K562 (cell line): ENCODE results near the gene CAMK2D. TPM values are rescaled to one million over a fixed set of nuclear protein-coding genes. Genes with fewer than 3 reads are reported as not detected.

Experiments used
- ATAC-seq: fragments of 200-7000 bp; cut with Tn5 transposase; 3 replicates; pipeline ENCODE4 v1.9.1; 2020; ENCODE audit warnings: moderate library complexity
- BruUV-seq: library from RNA; stranded (reverse); fragments of 400-500 nt; replicated peaks from 2 replicates; lab custom pipeline; 2021; lab: Mats Ljungman, UMichigan
- CTCF ChIA-PET: fragments of 300-600 bp; formaldehyde crosslinking; extraction: SDS; loops from one replicate; lab custom pipeline; 2021; ENCODE audit warnings: low intra/inter-chr PET ratio; lab: Yijun Ruan, JAX
- POLR2A ChIA-PET: fragments of 300-600, 350-650 bp; sonication (Branson Sonifier 250); formaldehyde crosslinking; extraction: SDS; loops from one replicate; lab custom pipeline; 2021; ENCODE audit warnings: antibody characterized with exemption, inconsistent platforms; lab: Yijun Ruan, JAX
- DNase-seq, 4 experiments: peaks; one replicate each; pipeline versions ENCODE4 v3.0.0 to v3.0.0-alpha.2; 2011 to 2018; ENCODE audit warnings: low spot score in 3 of 4, mixed read lengths in 3 of 4; ENCODE audit errors: extremely low read depth in 1 of 4
- FAIRE-seq: peaks from 2 replicates; lab custom pipeline; 2011; peaks lifted over from hg19 to GRCh38; lab: Jason Lieb, UNC
- H2AFZ ChIP-seq: 2 replicates; pipeline ENCODE4 v1.6.0; 2011; ENCODE audit warnings: low read depth, low read length, control low read depth, inconsistent platforms
- H3K27ac ChIP-seq: fragments of 200-600 bp; 3 replicates; pipeline ENCODE4 v1.8.0; 2011; ENCODE audit warnings: low read depth, mild to moderate bottlenecking, control low read depth, inconsistent platforms, low read length, moderate library complexity, mixed read lengths; ENCODE audit errors: extremely low read depth
- H3K27me3 ChIP-seq, 2 experiments: fragments of 300-600 bp in 1 of 2; 2 replicates in 1 of 2; 3 replicates in 1 of 2; pipeline versions ENCODE4 v1.6.0 to v1.8.0; 2011; ENCODE audit warnings: inconsistent platforms in 2 of 2, low read length in 2 of 2, mild to moderate bottlenecking in 1 of 2, mixed read lengths in 1 of 2, moderate library complexity in 1 of 2; ENCODE audit not compliant: control insufficient read depth in 2 of 2, insufficient read depth in 2 of 2
- H3K36me3 ChIP-seq: fragments of 300-600 bp; 3 replicates; pipeline ENCODE4 v1.8.0; 2011; ENCODE audit warnings: mild to moderate bottlenecking, low read length, inconsistent platforms; ENCODE audit not compliant: control insufficient read depth, insufficient read depth
- H3K4me1 ChIP-seq, 2 experiments: fragments of 200-600 bp in 1 of 2; replicated peaks in 1 of 2; 2 replicates in 1 of 2; 3 replicates in 1 of 2; pipeline versions ENCODE4 v1.5.1 to v1.8.0; 2011; ENCODE audit warnings: inconsistent platforms in 2 of 2, low read length in 2 of 2, mild to moderate bottlenecking in 1 of 2, mixed read lengths in 1 of 2, moderate library complexity in 1 of 2; ENCODE audit not compliant: control insufficient read depth in 2 of 2, insufficient read depth in 2 of 2
- H3K4me2 ChIP-seq: 2 replicates; pipeline ENCODE4 v1.6.1; 2011; ENCODE audit warnings: low read length, control low read depth, inconsistent platforms, mixed read lengths; ENCODE audit not compliant: insufficient read depth
- H3K4me3 ChIP-seq: fragments of 200-600 bp; sonication (generic), shearing (Covaris generic); 2 replicates; pipeline ENCODE4 v1.5.1; 2016; ENCODE audit warnings: control low read depth, inconsistent platforms
- H3K79me2 ChIP-seq: fragments of 200-600 bp; 3 replicates; pipeline ENCODE4 v1.8.0; 2011; ENCODE audit warnings: low read length, inconsistent platforms; ENCODE audit not compliant: control insufficient read depth, insufficient read depth
- H3K9ac ChIP-seq, 2 experiments: 2 replicates each; pipeline versions ENCODE4 v1.6.0 to v1.6.1; 2011; ENCODE audit warnings: low read depth in 2 of 2, low read length in 2 of 2, control low read depth in 1 of 2, inconsistent platforms in 1 of 2, mild to moderate bottlenecking in 1 of 2, mixed read lengths in 1 of 2; ENCODE audit not compliant: insufficient read depth in 1 of 2
- H3K9me1 ChIP-seq: one replicate; pipeline ENCODE4 v1.6.0; 2011; ENCODE audit warnings: inconsistent platforms, mild to moderate bottlenecking, low read length, moderate library complexity; ENCODE audit not compliant: control insufficient read depth, insufficient read depth
- H3K9me3 ChIP-seq: replicated peaks from 2 replicates; pipeline ENCODE4 v1.5.1; 2011; ENCODE audit warnings: low read depth, low read length, inconsistent platforms; ENCODE audit not compliant: control insufficient read depth, insufficient read depth
- H4K20me1 ChIP-seq: replicated peaks from 2 replicates; pipeline ENCODE4 v1.6.1; 2011; ENCODE audit warnings: low read length, inconsistent platforms, mixed read lengths; ENCODE audit not compliant: control insufficient read depth, insufficient read depth
- L3MBTL2 ChIP-seq: fragments of 450-650 bp; IDR thresholded peaks from 2 replicates; pipeline ENCODE4 v1.6.1; 2016; ENCODE audit warnings: mild to moderate bottlenecking, moderate library complexity
- MCM2 ChIP-seq: fragments of 450-650 bp; IDR thresholded peaks from 2 replicates; pipeline ENCODE4 v1.6.1; 2017; ENCODE audit warnings: low read depth, mild to moderate bottlenecking
- RFX1 ChIP-seq: fragments of 450-650 bp; IDR thresholded peaks from 2 replicates; pipeline ENCODE4 v1.6.1; 2016; ENCODE audit warnings: mild to moderate bottlenecking, moderate library complexity
- STAT5A ChIP-seq: IDR thresholded peaks from 2 replicates; pipeline ENCODE4 v1.6.1; 2012; ENCODE audit warnings: low read length, inconsistent platforms, borderline replicate concordance
- ZNF583 ChIP-seq: fragments of 250-450 bp; sonication (Bioruptor Pico); IDR thresholded peaks from 2 replicates; pipeline ENCODE4 v1.4.0; 2020
- WGBS: fragments of 100-300 bp; shearing (Covaris generic); methylation state at CpG from one replicate; pipeline ENCODE4 v1.1.6; 2016; ENCODE audit warnings: low coverage, mixed read lengths; ENCODE audit not compliant: insufficient coverage; ENCODE audit errors: missing lambda C conversion rate; 5-methylcytosine and 5-hydroxymethylcytosine counted together
- in situ Hi-C: fragments of 300-500 bp; cut with MboI; formaldehyde crosslinking; loops from 4 replicates; pipeline ENCODE4 v1.15.0; 2018; ENCODE audit warnings: inconsistent platforms, mixed read lengths
- intact Hi-C: fragments of 100-400 bp; cut with micrococcal nuclease; formaldehyde crosslinking; loops from 2 replicates; pipeline ENCODE4 v1.14.2; 2022
- polyA plus RNA-seq, 8 experiments: library from polyadenylated mRNA; depleted of rRNA in 4 of 8; stranded (reverse) in 5 of 8; unstranded in 3 of 8; fragments of >200 nt; fragmentation: Nextera tagmentation in 2 of 8; fragmentation: Illumina TruSeq in 1 of 8; extraction: Ambion mirVana in 2 of 8; extraction: Trizol in 1 of 8; gene quantifications; 2 replicates each; pipeline versions ENCODE4 v1.2.1 to v1.2.3, GENCODE V29; 2011 to 2014; ENCODE audit warnings: inconsistent platforms in 1 of 8, missing spikeins in 1 of 8
- total RNA-seq, 7 experiments: library from RNA; depleted of rRNA in 6 of 7; stranded (reverse); fragments of >200 nt in 6 of 7; fragmentation: Illumina TruSeq in 2 of 7; extraction: Trizol in 2 of 7; gene quantifications; 2 replicates each; pipeline versions ENCODE4 v1.2.1 to v1.2.3, GENCODE V29; 2011 to 2021; ENCODE audit warnings: low replicate concordance in 1 of 7
- TF ChIP-seq, protein P1 (sequence below): sonication (generic); formaldehyde crosslinking; IDR thresholded peaks from 2 replicates; pipeline ENCODE4 v1.8.1; 2023; ENCODE audit warnings: missing genetic modification reagents, mild to moderate bottlenecking, borderline replicate concordance
- TF ChIP-seq, protein P2 (sequence below): fragments of 450-650 bp; formaldehyde crosslinking; IDR thresholded peaks from 2 replicates; pipeline ENCODE4 v1.4.0; 2020; ENCODE audit warnings: mild to moderate bottlenecking, moderate library complexity

Gene CAMK2D
- total and polyA plus RNA-seq, 9 of the 15 experiments (the other 6 are each of a cell fraction or from before 2014, with no cell fraction given), result 0.01 to 0.33 (median 0.04) TPM; not detected in 2

DNA sequence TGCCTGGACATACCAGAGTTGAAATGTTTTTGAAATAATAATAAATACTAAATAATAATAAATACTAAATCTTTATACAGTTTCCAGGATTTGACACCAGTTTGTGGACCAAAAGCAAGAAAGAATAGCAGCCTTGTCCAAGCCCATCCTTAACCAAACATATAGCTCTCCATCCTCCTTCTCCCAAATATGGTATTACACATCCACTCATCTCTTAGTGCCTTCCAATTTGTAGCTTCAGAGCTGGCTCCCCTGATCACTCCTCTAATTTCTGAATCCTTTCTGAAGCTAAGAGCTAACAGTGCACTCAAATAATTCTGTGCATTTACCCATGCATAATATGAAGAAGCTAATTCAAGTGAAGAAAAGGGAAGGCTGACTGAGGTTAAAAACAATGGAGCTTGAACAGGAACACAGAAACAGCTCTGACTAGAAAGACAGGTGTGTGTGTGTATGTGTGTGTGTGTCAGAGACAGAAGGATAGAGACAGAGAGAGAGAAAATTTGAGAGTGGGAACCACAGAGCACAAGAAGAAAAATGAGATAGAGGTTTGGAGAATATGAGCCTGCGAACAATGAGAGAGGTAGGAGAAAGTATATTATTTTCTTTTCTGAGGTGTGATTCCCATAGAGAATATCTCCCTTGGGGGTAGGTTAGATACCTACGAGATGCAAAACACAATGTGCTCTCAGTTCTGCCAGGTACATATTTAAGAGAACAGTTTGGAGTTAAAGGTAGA is 123.5 kb downstream of the CAMK2D start:
- Histone ChIP-seq H3K4me2 (no peak overlapping the region), H3K4me1 (no peaks in the 10 kb centered on the region), H2AFZ (no peak overlapping the region), H3K27ac (no peak overlapping the region), H3K9me1 (no peaks in the 10 kb centered on the region), H3K27me3 (no peaks in the 10 kb centered on the region; a peak in 1 of 5 replicates), H3K36me3 (no peaks in the 10 kb centered on the region), H4K20me1 (no peaks in the 10 kb centered on the region), H3K9ac (no peak overlapping the region), H3K9me3 (no peaks in the 10 kb centered on the region), H3K4me3 (no peak overlapping the region), H3K79me2 (no peaks in the 10 kb centered on the region)
- WGBS, result 0% methylated on average over 1 of the region's 2 CpGs
- no peak for DNase-seq
- intact Hi-C loops, result no loop called here
- ChIA-PET CTCF (no interaction called here), POLR2A (no interaction called here)
- ATAC-seq, result no peak
- no peak for TF ChIP-seq STAT5A
- TF ChIP-seq, protein P1, sequence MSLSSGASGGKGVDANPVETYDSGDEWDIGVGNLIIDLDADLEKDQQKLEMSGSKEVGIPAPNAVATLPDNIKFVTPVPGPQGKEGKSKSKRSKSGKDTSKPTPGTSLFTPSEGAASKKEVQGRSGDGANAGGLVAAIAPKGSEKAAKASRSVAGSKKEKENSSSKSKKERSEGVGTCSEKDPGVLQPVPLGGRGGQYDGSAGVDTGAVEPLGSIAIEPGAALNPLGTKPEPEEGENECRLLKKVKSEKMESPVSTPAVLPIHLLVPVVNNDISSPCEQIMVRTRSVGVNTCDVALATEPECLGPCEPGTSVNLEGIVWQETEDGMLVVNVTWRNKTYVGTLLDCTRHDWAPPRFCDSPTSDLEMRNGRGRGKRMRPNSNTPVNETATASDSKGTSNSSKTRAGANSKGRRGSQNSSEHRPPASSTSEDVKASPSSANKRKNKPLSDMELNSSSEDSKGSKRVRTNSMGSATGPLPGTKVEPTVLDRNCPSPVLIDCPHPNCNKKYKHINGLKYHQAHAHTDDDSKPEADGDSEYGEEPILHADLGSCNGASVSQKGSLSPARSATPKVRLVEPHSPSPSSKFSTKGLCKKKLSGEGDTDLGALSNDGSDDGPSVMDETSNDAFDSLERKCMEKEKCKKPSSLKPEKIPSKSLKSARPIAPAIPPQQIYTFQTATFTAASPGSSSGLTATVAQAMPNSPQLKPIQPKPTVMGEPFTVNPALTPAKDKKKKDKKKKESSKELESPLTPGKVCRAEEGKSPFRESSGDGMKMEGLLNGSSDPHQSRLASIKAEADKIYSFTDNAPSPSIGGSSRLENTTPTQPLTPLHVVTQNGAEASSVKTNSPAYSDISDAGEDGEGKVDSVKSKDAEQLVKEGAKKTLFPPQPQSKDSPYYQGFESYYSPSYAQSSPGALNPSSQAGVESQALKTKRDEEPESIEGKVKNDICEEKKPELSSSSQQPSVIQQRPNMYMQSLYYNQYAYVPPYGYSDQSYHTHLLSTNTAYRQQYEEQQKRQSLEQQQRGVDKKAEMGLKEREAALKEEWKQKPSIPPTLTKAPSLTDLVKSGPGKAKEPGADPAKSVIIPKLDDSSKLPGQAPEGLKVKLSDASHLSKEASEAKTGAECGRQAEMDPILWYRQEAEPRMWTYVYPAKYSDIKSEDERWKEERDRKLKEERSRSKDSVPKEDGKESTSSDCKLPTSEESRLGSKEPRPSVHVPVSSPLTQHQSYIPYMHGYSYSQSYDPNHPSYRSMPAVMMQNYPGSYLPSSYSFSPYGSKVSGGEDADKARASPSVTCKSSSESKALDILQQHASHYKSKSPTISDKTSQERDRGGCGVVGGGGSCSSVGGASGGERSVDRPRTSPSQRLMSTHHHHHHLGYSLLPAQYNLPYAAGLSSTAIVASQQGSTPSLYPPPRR (CRISPR knock-in tag), result no peak
- TF ChIP-seq L3MBTL2, result no peak
- TF ChIP-seq, protein P2, sequence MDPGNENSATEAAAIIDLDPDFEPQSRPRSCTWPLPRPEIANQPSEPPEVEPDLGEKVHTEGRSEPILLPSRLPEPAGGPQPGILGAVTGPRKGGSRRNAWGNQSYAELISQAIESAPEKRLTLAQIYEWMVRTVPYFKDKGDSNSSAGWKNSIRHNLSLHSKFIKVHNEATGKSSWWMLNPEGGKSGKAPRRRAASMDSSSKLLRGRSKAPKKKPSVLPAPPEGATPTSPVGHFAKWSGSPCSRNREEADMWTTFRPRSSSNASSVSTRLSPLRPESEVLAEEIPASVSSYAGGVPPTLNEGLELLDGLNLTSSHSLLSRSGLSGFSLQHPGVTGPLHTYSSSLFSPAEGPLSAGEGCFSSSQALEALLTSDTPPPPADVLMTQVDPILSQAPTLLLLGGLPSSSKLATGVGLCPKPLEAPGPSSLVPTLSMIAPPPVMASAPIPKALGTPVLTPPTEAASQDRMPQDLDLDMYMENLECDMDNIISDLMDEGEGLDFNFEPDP (CRISPR knock-in tag), result no peak
- TF ChIP-seq RFX1, result no peak
- TF ChIP-seq ZNF583 (CRISPR knock-in tag), result no peak
- no peak for TF ChIP-seq MCM2
- in situ Hi-C loops, result no loop called here
- FAIRE-seq, result no peak
- BruUV-seq, result no TSS peak
